Central memory CD8-positive, alpha-beta T cell (primary cell): ENCODE results near the gene CHRNA4.

Source experiments
- ATAC-seq: fragments of 150-1000 bp; cut with Tn5 transposase; replicated peaks from 2 replicates; pipeline ENCODE4 v1.10.0; 2022; ENCODE audit warnings: mild to moderate bottlenecking, moderate FRiP score, moderate number of reproducible peaks; ENCODE audit not compliant: poor library complexity, severe bottlenecking; ENCODE audit errors: extremely low read depth
- DNase-seq, 2 donors: peaks; one replicate each; pipeline ENCODE4 v3.0.0; 2021; ENCODE audit warnings: low spot score in 2 of 2
- H3K27ac Mint-ChIP-seq: one replicate; pipeline ENCODE4 v1.8.0; 2022; ENCODE audit warnings: low read depth, mild to moderate bottlenecking, moderate library complexity, mixed read lengths
- H3K27me3 Mint-ChIP-seq: one replicate; pipeline ENCODE4 v1.8.0; 2022; ENCODE audit warnings: mixed read lengths
- H3K36me3 Mint-ChIP-seq: one replicate; pipeline ENCODE4 v1.8.0; 2022; ENCODE audit warnings: mild to moderate bottlenecking, moderate library complexity, mixed read lengths; ENCODE audit not compliant: insufficient read depth
- H3K4me1 Mint-ChIP-seq: one replicate; pipeline ENCODE4 v1.8.0; 2022; ENCODE audit warnings: mixed read lengths
- H3K4me3 Mint-ChIP-seq: one replicate; pipeline ENCODE4 v1.8.0; 2022; ENCODE audit warnings: mild to moderate bottlenecking, moderate library complexity, mixed read lengths
- H3K9me3 Mint-ChIP-seq: one replicate; pipeline ENCODE4 v1.8.0; 2022; ENCODE audit warnings: mixed read lengths

The CHRNA4 gene

GRCh38 chr20:63296531-63297299 lies 64.4 kb downstream of the CHRNA4 start:
- Mint-ChIP-seq H3K36me3 (peaks cover 4% of the 10 kb centered on the region), H3K27me3 (peaks cover 39% of the 10 kb centered on the region), H3K4me3 (no peak overlapping the region), H3K27ac (no peak overlapping the region), H3K9me3 (peaks cover 5% of the 10 kb centered on the region), H3K4me1 (peaks cover 6% of the 10 kb centered on the region)
- ATAC-seq (no peak), DNase-seq (no peak)

- Mint-ChIP-seq H3K4me1 (peaks cover 6% of the 10 kb centered on the region), H3K9me3 (no peaks in the 10 kb centered on the region), H3K4me3 (no peak overlapping the region), H3K27ac (no peak overlapping the region), H3K36me3 (peaks cover 6% of the 10 kb centered on the region), H3K27me3 (peaks cover 34% of the 10 kb centered on the region)
- no peak for ATAC-seq
- DNase-seq, result no peak
These were observed 65.3 kb downstream of the CHRNA4 start for GRCh38 chr20:63295846-63296245.

- Mint-ChIP-seq H3K27ac (peak overlapping the region; percentile 29), H3K4me1 (peaks cover 6% of the 10 kb centered on the region), H3K9me3 (no peaks in the 10 kb centered on the region), H3K4me3 (no peak overlapping the region), H3K27me3 (peaks cover 30% of the 10 kb centered on the region), H3K36me3 (peaks cover 6% of the 10 kb centered on the region)
- peak; percentile 40 for ATAC-seq
- no peak for DNase-seq
These were observed 65.7 kb downstream of the CHRNA4 start for GRCh38 chr20:63295422-63295821.

- peak overlapping the region; percentile 29 for H3K27ac Mint-ChIP-seq
- H3K4me3 Mint-ChIP-seq, result no peak overlapping the region
- DNase-seq, result no peak
These were observed 66.1 kb downstream of the CHRNA4 start for GRCh38 chr20:63295018-63295417.

GRCh38 chr20:63294536-63294900 lies 66.6 kb downstream of the CHRNA4 start:
- ATAC-seq, result no peak
- peaks cover 29% of the 10 kb centered on the region for H3K27me3 Mint-ChIP-seq
- peaks cover 8% of the 10 kb centered on the region for H3K36me3 Mint-ChIP-seq
- H3K4me1 Mint-ChIP-seq, result peaks cover 6% of the 10 kb centered on the region
- no peak overlapping the region for H3K27ac Mint-ChIP-seq
- no peaks in the 10 kb centered on the region for H3K9me3 Mint-ChIP-seq
- DNase-seq, result no peak
- no peak overlapping the region for H3K4me3 Mint-ChIP-seq

More at GRCh38 chr20:63295018-63295417, 66.1 kb downstream of the CHRNA4 start:
- H3K27me3 Mint-ChIP-seq, result peaks cover 29% of the 10 kb centered on the region
- H3K4me1 Mint-ChIP-seq, result peaks cover 6% of the 10 kb centered on the region
- ATAC-seq, result no peak
- H3K9me3 Mint-ChIP-seq, result no peaks in the 10 kb centered on the region
- peaks cover 6% of the 10 kb centered on the region for H3K36me3 Mint-ChIP-seq

GRCh38 chr20:63293871-63294535 lies 67.1 kb downstream of the CHRNA4 start:
- Mint-ChIP-seq H3K4me3 (no peak overlapping the region), H3K4me1 (peaks cover 6% of the 10 kb centered on the region), H3K27ac (no peak overlapping the region), H3K9me3 (no peaks in the 10 kb centered on the region), H3K27me3 (peaks cover 24% of the 10 kb centered on the region), H3K36me3 (peaks cover 9% of the 10 kb centered on the region)
- ATAC-seq (no peak), DNase-seq (no peak)

- Mint-ChIP-seq H3K27me3 (peaks cover 19% of the 10 kb centered on the region), H3K27ac (no peak overlapping the region), H3K4me3 (no peak overlapping the region), H3K36me3 (peaks cover 14% of the 10 kb centered on the region), H3K4me1 (peaks cover 6% of the 10 kb centered on the region), H3K9me3 (no peaks in the 10 kb centered on the region)
- DNase-seq (no peak), ATAC-seq (no peak)
These were observed 67.7 kb downstream of the CHRNA4 start for GRCh38 chr20:63293456-63293855.
